ENCODE results near the gene FAM78B. TPM values are rescaled to one million over a fixed set of nuclear protein-coding genes. Genes with fewer than 3 reads are reported as not detected.

Gene FAM78B
- total and polyA plus RNA-seq, 11 donors, result 1.2 to 9.4 (median 2.7) TPM

- Histone ChIP-seq H3K36me3 (no peaks in the 10 kb centered on the region), H3K4me3 (no peak overlapping the region), H3K9me3 (peaks cover 0 to 12% (median 3%) of the 10 kb centered on the region in 12 donors), H3K27ac (no peak overlapping the region), H3K27me3 (no peaks in the 10 kb centered on the region), H3K4me1 (no peaks in the 10 kb centered on the region)
- WGBS, 4 donors, result 78 to 81% (median 80%) methylated on average over 4 of the region's 4 CpGs
- TF ChIP-seq CTCF (IDR thresholded peaks at IDR 0.05), result no peak
- TF ChIP-seq POLR2A (IDR thresholded peaks at IDR 0.05), result no peak
- ATAC-seq (no peak), DNase-seq (no peak)
- intact Hi-C loops (cut with DNase I), result no loop called here
Observed at GRCh38 chr1:166133857-166134256, 32.9 kb downstream of the FAM78B start.

- intact Hi-C loops (cut with DNase I), result no loop called here
- no peak for DNase-seq
- 91 to 95% (median 93%) methylated on average over 7 of the region's 7 CpGs for WGBS, 4 donors
- Histone ChIP-seq H3K9me3 (peaks cover 0 to 12% (median 3%) of the 10 kb centered on the region in 12 donors), H3K27me3 (no peaks in the 10 kb centered on the region), H3K4me3 (no peak overlapping the region), H3K36me3 (no peaks in the 10 kb centered on the region), H3K27ac (no peak overlapping the region), H3K4me1 (no peaks in the 10 kb centered on the region)
- ATAC-seq, result no peak
- TF ChIP-seq CTCF (IDR thresholded peaks at IDR 0.05), result peak in 5 of 12 donors; percentile 7 to 35 (median 17)
- TF ChIP-seq POLR2A (IDR thresholded peaks at IDR 0.05), result no peak
Observed at GRCh38 chr1:166133276-166133841, 33.4 kb downstream of the FAM78B start.

GRCh38 chr1:166132496-166132895, 34.3 kb downstream of the FAM78B start:
- TF ChIP-seq POLR2A (IDR thresholded peaks at IDR 0.05), result no peak
- no peak for TF ChIP-seq CTCF (IDR thresholded peaks at IDR 0.05)
- ATAC-seq, result no peak
- no peak overlapping the region for H3K4me3 ChIP-seq
- H3K9me3 ChIP-seq, result peaks cover 0 to 12% (median 3%) of the 10 kb centered on the region in 12 donors
- H3K27ac ChIP-seq, result no peak overlapping the region
- no peaks in the 10 kb centered on the region for H3K4me1 ChIP-seq
- intact Hi-C loops (cut with DNase I), result no loop called here
- H3K36me3 ChIP-seq, result no peaks in the 10 kb centered on the region
- no peaks in the 10 kb centered on the region for H3K27me3 ChIP-seq
- no peak for DNase-seq

GRCh38 chr1:166129006-166129405, 37.8 kb downstream of the FAM78B start:
- ATAC-seq (no peak), DNase-seq (no peak)
- H3K27ac ChIP-seq, result no peak overlapping the region
- H3K9me3 ChIP-seq, result peaks cover 0 to 12% (median 3%) of the 10 kb centered on the region in 12 donors
- TF ChIP-seq POLR2A (IDR thresholded peaks at IDR 0.05) (no peak), CTCF (IDR thresholded peaks at IDR 0.05) (no peak)
- H3K27me3 ChIP-seq, result no peaks in the 10 kb centered on the region
- H3K4me1 ChIP-seq, result no peaks in the 10 kb centered on the region
- no peak overlapping the region for H3K4me3 ChIP-seq
- 94 to 100% (median 94%) methylated on average over 3 of the region's 3 CpGs for WGBS, 4 donors
- intact Hi-C loops (cut with DNase I), result no loop called here
- H3K36me3 ChIP-seq, result no peaks in the 10 kb centered on the region

Data from heart left ventricle (tissue), 16 donors.